Glomerular visceral epithelial cell (primary cell): ENCODE results near the gene MACROH2A1.

Experiments used
- DNase-seq: peaks from one replicate; pipeline ENCODE4 v3.0.0-alpha.2; 2016; ENCODE audit errors: extremely low spot score

Gene MACROH2A1

DNA sequence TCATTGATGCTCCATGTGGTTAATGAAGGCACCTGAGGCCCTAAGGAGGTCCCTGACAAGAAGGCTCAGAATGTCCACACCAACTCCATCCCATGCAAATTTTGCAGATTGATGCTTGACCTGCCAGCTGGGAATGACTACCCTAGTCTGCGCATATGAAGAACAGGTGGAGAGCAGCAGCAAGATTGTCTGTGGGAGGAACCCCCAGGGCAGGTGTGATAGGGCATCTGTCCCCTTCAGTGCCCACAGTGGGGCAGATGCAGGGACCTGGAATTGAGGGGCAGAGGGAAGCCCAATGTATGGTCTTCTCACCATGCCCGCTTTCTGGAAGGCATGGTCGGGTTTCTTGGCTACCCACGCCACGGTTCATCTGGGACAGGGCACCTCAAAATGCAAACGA is 79.6 kb downstream of the MACROH2A1 start:
- DNase-seq: no peak

DNA sequence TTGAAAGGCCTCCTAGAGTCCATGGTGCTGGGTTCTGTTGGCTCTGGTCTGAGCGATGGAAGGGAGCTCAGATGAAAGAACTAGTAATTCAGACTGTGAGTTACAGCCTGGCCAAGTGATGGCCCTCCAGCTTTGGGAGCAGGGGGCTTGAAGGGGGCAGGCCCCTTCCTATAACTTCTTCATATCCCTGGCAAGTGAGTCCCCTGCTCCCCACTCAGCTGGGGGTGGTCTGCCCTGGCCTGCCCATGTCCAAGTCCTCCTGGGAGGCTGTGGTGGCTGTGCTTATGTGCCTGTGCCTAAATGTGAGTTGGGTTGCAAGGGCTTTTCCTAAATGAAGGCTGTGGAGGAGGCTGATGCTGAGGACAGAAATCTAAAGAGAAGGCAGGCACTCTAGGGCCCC is 80.1 kb downstream of the MACROH2A1 start:
- no peak for DNase-seq

DNA sequence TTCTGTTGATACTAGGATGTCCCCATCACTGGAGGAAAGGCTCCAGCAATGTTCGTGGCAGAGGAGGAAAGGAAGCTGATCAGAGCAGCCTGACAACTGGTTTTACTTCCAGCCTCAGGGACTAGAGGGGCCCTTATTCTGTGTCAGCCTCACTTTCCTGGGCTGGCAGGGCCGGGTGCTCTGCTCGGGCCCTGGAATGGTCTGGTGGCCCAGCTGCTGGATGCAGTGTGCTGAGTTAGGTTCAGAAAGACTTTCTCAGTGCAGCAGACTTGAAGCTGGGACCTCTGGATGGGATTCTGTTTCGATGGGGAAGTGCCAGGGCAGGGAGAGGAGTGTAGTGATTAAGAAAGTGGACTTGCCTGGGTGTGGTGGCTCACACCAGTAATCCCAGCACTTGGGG is 81.0 kb downstream of the MACROH2A1 start:
- DNase-seq: no peak

DNA sequence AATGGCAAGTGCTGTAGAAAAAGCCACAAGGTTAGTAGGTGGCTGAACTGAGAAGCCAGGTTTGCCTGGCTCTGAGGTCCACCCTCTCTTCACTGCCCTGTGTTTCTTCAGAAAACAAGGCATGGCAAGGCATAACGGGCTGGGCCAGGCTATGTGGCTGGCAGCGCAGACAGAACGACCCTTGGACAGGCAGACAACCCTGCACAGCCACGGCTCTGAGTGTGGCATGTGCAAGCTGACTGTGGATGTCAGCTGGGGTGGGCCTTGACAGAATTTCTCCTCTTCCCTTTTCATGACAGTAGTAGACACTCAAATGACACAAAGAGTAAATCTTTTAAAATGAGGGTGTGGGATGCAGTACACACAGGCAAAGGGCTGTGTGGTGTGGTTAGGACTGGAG is 81.7 kb downstream of the MACROH2A1 start:
- DNase-seq: no peak

DNA sequence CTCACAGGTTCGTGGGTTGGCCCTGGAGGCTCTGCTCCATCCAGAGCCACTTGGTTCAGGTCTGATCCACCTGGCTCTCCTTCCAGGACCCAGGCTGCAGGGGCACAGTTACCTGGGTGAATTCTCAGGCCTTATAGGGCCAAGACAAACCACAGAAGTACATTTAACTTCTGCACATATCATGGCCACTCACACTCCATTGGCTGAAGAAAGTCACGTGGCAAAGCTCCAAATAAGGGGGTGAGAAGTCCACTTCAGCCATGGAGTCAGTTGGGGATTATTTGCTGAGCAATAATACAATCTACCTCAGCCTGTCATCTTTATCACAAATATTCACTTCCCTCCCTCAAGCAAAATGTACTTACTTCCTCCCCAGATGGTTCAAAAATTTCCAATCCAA is 83.6 kb downstream of the MACROH2A1 start:
- no peak for DNase-seq

DNA sequence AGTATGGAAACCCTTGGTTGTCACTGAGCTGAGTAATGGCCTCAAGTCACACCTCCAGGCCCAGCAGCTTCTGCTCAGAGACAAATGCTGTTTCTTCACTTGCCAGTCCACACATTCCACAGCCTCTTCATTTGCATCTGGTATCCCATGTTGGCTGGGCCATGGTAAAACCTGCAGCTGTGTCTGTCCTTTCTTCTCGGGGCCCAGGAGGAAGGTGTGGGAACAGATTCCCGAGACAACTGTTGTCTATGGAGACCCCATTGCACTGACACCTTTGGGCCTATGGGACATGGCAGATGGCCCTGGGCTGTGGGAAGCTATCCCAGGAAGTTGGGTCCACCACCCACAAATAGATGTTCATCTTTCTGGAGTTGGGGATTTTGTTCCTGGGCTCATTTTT is 85.1 kb downstream of the MACROH2A1 start:
- no peak for DNase-seq

DNA sequence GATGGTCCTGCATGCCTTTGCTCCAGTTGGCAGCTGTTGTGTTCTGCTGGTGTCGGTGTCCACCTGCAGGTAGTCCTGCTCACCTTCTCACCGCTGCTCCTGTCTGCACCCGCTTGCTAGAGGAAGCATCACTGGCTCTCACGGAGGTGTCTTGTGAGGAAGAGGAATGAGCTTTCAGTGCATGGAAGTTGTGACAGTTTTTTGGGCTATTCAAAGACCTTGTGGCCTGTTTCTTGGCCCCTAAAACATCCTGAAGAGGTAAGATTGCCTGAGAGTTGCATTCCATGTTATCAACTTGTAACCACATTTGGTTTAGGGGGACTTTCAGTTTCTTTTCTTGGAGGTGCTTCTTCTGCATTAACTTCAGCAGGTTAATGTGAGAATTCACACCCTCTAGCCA is 85.6 kb downstream of the MACROH2A1 start:
- no peak for DNase-seq

DNA sequence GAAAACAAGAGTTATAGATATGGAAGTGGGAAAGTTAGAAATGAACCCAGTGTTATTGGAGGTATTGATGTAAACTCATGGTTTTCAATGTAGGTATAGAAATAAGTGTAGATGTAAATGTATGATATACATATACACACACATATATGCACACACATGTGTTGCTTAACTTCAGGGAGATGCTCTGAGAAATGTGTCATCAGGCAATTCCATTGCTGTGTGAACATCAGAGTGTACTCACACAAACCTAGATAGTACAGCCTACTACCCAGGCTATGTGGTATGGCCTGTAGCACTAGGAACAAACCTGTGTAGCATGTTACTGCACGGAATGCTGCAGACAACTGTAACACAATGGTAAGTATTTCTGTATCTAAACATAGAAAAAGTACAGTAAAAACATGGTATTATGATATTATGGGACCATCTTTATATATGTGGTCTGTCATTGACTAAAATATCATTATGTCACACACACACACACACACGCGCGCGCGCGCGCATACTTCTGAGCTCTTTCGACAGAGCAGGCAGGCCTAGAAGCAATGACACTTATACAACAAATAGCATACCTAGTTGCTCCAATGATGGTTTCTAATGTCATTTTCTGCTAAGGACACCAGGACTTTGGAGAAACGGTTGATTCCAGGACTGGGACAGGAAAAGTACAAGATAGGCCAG is 86.6 kb downstream of the MACROH2A1 start:
- no peak for DNase-seq

DNA sequence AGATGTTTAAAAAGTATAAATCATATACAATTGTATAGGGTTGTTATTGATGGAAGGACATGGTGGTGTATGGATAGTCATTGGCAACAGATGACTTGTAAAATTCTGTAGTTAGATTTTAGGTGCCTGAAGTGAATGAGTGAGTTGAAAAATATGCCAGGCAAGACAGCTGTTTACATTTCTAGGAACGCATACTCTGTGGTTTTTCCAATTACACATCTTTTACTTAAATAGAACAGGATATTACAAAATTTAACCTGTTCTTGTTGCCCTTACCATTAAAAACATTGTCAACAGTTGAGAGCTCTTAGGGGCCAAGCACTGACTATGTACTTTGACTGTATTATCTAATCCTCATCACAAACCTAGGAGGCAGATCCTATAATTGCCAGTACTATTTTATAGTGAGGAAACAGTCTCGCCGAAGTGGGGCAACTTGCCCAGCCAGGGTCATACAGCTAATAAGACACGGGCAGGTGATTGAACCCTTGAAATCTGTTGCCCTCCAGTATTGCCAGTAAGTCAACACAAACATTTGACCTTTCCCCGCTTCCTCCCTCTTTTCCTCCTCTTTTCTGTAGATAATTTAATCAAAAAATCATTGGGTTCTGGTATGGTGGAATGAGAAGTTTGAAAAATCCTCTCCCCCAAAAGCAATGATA is 88.6 kb downstream of the MACROH2A1 start:
- DNase-seq: no peak

DNA sequence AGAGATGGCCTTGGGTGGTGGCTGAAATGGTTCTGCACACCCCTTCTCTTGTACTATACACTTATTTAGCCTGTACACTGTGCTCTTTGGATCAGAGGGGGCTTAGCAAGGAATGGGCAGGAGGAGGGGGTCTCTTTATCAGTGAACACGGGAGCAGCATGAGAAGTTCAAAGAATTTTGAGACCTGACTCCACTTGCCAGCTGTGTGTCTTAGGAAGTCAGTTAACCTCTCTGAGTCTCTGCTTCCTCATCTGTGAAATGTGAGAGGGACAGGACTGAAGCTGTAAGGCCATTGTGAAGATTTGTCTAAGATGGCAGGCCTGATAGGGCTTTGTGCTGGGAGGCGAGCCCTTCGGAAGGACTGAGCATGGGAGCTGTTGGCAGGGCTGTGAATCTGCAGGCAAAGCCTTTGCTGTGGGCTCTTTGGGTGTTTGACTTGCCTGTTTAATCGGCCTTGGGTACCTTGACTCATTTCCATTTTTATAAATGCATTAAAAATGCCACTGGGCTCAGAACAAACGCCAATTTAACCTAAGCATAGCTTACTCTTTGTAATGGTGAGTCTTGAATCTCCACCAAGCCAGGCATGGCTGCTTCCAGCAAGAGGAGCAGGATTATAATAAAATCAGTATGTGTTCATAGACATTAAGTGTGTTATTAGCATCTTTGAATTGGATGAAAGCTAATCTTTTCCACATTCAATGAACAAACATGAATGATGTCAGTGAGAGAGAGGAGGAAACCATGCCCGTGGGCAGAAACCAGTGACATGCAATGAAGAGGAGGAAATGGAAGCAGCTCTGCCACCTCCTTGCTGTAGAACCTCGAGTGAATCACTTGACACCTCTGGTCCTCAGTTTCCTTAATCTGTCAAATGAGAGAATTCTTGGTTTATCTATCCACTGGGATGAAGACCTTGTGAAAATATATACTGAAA is 89.4 kb downstream of the MACROH2A1 start:
- no peak for DNase-seq

DNA sequence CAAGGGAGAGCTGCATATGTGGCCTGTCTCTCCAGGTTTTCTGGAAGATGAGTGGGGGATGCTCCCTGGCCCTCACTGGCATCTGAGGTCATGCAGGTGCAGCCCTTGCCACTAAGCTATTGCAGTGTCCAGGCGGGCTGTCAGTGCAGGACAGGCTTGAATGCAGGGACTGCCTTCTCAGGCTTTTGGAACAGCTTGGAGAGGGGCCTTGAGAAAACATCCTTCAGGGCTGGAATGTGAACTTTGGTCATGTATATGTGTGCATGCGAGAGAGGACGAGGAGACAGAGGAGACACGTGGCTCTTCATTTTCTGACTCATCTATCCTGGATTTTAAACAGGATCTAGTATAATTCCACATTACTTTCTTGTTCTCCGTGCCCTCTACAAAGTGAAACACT is 90.3 kb downstream of the MACROH2A1 start:
- peak; percentile 47 for DNase-seq

DNA sequence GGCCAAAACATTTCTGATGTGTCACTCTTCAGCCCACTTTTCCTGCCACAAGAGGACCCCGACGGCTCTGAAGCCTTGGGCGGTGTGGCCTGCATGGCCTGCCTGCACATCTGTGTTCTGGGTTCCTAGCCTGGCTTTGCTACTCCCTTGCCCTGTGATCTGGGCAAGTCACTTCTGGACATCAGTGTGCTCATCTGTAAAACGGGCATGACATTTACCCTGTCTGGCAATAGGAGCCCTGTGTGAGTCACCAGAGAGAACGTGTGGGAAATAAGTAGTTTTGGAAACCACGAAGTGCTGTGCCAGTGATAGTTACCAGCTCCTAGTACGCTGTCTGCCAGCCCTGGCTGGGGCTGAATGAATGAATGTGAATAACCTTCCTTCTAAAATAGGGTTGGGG is 90.8 kb downstream of the MACROH2A1 start:
- peak; percentile 24 for DNase-seq

DNA sequence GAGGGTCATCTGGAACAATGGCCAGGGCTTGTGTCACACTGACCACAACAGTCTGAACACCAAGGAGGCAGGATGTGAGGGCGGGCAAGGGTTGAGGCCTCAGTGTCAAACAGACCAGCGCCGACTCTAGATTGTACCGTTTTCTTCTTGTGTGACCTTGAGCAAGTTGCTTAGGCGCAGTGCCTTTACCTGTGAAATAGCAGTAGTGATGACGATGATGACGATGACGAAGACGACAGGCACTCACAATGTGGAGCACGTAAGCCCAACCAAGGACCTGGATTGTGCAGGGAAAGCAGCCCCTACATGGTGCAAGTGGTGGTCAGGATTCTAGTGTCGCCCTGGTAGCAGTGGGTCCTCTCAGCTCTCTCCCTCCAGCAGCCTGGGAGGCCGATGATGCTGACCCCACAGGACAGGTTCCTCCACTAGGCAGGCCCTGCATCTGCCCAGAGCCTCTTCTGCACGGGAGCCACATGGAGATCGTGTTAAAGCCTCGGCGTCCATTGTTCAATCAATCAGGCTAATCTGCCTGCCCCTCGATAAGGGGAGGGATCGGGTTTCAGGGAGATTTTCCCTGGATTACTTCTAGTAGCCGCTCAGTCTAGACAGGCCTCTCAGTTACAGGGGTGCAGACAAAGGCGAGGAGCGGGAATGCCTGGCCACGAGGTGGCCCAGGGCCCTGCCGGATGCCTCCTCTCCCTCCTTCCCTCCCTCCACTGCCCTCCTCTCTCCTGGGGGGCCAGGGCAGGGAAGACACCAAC is 91.7 kb downstream of the MACROH2A1 start:
- no peak for DNase-seq

DNA sequence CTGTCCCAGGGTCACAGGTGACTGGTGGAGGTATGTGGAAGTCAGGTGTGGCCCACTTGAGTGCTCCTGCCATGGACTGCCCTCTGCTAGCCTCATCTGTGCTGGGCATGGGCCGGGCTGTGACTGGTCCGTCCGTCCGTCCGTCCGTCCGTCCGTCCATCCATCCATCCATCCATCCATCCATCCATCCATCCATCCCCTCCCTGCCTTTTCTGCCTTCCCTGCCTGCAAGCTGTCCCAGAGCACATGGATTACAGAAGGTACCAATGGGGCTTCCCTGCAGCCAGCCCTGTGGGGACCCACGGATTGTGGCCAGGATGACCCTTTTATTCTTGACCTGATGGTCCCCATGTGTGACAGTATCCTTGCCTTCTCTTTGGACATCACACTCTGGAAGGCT is 92.5 kb downstream of the MACROH2A1 start:
- DNase-seq: no peak

DNA sequence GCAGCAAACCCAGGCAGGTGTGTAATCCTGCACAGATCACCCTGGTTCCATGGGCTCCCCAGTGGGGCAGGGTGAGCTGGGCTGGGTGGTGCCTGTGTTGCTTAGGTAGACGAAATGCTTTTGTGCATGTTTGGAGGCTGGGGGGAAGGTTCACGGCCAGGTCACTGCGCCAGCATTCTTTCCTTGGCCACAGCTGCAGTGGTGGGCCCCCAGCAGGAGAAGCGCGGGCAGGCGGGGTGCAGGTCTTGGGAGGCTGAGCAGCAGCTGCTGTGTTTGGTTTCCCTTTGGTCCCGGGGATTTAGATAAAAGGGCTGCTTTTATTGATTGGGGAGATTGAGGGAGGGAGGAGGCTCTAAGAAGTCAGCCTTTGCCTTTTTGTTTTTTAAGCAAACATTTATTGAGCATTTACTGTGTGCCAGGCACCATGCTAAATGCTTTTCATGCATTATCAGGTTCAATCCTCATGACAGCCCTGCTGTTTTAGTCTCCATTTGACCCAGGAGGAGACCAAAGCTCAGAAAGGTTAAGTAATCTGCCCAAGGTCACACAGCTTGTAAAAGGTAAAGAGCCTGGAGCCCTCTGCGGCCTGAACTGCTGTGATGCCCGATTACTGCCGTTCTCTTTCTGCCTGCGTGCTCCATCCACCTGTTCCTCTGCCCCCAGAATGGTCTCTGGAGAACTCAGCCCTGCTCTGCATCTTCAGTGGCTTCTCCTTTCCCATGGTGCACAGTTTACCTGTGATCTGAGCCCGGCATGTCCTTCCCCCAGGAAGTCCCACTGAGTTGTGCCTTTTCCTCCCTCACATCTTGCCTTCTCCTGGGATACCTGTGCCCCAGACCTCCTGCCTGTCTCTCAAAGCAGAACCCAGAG is 94.4 kb downstream of the MACROH2A1 start:
- DNase-seq: peak; percentile 55

DNA sequence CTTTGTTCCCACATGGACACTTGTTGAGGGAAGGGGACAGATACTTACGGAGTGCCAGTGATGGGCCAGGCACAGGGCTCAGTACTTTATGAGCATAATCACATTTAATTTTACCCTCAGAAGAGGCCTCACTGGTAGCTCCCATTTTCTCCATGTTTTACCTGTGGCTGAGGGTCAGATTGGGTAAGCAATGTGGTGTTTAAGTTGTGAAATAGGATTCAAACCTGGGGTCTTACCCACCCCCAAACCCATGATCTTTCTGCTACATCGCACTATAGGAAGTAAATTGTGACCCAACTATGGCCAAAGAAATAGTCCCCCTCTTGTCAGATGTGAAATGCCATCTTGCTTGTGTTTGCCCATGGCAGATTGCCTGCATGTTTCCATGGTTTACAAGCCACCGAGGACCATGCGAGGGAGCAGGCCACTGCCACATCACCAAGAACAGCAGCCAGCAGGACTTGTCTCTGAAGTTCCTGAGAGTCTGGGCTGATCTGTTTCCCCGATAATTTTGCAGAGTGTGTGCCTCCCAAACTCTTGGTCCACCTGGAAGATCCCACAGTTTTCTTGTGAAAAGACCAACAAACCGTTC is 95.4 kb downstream of the MACROH2A1 start:
- DNase-seq: no peak

DNA sequence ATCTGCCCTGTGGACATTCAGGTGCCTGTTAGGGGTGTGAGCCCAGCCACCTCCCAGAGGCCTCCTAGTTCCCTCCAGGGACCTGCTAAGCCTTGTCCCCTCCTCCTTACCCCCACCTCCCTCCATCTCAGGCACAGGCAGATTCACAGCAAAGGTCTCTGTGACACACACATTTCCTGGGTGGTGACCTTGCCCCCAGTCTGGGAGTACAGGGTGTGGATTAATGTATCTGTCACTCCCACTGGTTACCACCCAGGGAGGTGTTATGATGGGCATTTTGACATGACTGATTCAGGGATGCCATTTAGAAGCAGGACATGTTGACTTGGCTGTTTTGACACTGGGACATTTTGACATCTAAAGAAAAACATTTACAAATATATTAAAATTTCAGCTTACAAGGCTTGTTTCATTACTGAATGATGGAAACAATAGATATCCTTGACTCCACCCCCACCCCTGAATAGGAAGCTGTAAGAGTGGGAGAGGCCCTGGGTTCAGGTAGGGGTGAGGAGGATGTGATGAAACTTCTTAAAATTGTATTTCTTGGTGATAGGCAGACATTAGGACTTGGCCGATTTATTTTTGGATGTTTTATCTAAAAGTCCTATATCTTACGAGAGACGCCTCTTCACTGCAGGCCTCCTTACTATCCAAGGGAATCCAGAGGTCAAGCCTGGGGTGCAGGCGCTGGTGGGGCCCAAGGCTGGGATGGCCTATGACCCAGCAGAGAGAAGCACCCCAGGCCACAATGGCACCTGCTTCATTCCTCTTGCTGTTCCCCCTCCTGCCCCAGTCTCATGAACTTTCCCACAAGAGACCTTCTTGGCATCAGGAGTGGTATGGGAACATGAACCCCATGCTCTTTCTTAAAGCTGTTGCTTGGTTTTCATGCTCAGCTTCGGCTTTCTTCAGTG is 101.9 kb downstream of the MACROH2A1 start:
- DNase-seq: no peak

DNA sequence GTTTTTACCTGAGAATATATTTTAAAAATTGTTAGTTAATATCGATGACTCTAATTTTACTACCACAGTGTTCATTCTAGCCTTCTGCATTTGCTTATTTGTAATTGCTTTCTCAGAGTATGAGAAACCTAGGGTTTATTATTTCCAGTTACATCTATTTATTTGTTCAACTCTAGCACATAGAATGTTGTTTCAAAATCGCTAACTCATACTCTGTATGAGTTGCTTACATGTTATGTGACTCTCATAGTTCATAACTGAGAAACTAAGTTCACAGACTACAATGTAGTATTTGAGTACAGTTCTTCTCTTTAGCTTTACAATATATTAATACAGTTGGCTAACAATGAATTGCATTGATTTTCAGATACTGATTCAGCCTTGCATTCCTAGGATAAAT is 103.2 kb downstream of the MACROH2A1 start:
- DNase-seq: no peak

DNA sequence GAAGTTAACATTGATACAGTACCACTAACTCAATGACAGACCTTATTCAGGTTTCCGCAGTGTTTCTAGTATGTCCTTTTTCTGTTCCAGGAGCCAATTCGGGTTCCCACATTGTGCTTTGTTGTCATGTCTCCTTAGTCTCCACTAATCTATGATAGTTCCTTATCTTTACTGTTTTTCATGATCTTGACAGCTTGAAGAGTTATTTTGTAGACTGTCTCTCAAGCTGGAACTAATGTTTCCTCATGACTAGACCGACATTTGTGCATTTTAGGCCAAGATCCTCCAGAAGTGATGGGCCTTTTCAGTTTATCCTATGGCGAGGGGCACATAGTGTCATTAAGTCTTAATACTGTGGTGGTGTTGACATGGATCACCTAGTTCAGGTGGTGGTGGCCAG is 104.2 kb downstream of the MACROH2A1 start:
- DNase-seq: no peak
